Esophagus muscularis mucosa (tissue), 3 donors: Measurements from ENCODE around the gene PRRC2B.

Experiments
- CTCF ChIP-seq, 3 experiments: fragments of 200-600 bp in 2 of 3; fragments of 450-650 bp in 1 of 3; sonication (generic) in 2 of 3; IDR thresholded peaks; one replicate each; pipeline ENCODE4 v1.5.1; 2017 to 2019; ENCODE audit warnings: antibody characterized with exemption in 3 of 3, mild to moderate bottlenecking in 2 of 3, moderate library complexity in 1 of 3
- POLR2AphosphoS5 ChIP-seq, 2 donors: sonication (generic); formaldehyde crosslinking; IDR thresholded peaks; one replicate each; pipeline ENCODE4 v1.6.1; 2017; ENCODE audit warnings: antibody characterized with exemption in 2 of 2

- TF ChIP-seq POLR2AphosphoS5 (IDR thresholded peaks at IDR 0.05) (peak; percentile 75 to 85), CTCF (IDR thresholded peaks at IDR 0.05) (peak in 2 of 3 experiments; percentile 6 to 22)
These were observed 137.3 kb downstream of the PRRC2B start, which contains the start of gene UCK1 for GRCh38 chr9:131530920-131531832.
